ENCODE measurements around the gene NHERF1. TPM values are rescaled to one million over a fixed set of nuclear protein-coding genes. Genes with fewer than 3 reads are reported as not detected.

The NHERF1 gene
- total RNA-seq, 1 donor from 2014 or later = 297 TPM

GRCh38 chr17:74815067-74815466 is 66.6 kb downstream of the NHERF1 start:
- ATAC-seq = no peak

DNA sequence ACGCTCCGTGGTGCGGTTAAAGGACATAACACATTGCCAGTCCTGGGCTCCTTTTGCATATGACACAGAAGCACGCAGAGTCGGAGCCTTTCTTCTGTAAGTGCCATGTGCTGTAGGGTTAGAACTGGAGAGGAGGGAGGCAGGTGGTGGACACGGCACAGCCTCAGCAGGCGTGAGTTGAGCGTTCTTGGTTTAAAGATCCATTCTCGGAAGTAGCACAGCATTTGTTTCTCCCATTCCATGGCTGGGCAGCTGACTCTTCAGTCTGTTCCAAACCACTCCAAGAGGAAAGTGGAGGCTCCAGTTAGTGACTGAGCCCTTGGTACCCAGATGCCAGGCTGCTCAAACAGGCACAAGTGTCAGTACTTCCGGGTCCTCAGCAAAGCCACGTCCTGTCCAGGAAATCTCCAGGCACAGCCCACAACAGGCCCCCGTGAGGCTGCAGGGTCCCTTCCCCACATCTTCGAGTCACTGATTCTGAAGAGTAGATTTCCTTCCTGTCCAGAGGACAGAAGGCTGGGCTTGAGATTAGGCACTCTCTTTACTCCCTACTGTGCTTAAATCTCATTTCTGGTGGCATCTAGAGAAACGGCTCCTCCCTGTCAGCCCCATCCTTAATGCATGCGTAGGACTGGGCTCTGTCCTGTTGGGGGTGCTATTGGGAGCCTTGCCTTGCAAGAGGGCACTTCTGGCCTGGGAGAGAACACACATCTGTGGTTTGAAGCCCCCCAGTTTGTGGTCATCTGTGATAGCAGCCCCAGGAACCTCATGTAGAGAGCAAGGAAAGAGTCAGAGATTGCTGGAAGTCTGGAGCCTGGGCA is 67.3 kb downstream of the NHERF1 start:
- no peak for ATAC-seq

DNA sequence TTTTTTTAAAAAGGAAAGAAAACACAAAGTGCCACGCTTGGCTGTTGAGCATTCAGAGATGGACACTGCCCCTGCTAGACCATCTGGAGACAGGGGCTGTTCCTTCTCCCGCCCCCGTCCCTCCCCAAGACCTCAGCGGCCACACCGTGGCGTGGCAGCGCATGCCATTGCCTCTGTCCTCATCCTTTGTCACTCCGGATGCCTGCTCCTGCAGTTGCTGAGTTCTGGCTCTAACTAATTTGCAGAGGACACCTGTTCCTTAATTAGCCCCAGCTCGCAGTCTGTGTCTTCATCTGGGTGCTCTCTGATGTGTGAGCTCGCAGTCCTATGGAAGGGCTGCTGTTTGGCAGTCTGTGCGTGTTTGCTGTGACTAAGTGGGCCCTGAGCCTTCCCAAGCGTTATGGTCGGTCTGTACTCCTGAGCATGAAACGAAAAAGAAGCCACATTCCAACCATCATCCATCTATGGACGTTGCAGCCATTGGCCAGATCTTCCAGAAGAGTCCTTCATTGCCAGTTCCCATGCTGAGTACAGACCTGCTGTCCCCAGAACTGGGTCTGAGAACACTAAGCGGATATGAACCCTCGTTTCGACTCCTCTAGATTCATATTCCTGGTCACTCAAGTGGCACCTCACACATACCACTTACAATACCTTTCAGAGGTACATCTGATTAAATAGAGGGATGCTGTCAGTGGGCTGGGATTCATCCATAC is 68.6 kb downstream of the NHERF1 start:
- ATAC-seq = no peak

- ATAC-seq = no peak
Observed at GRCh38 chr17:74818291-74818938, 70.0 kb downstream of the NHERF1 start.

Other genes with a start within 250 kb of the NHERF1 start
- gene CD300LB, start 217.2 kb upstream of the NHERF1 start, total RNA-seq = not detected
- 0.16 TPM for gene CD300C, start 202.5 kb upstream of the NHERF1 start, total RNA-seq
- not detected for gene CD300H, start 181.1 kb upstream of the NHERF1 start, total RNA-seq
- not detected for gene CD300LD, start 156.3 kb upstream of the NHERF1 start, total RNA-seq
- 0.12 TPM for gene CD300E, start 124.9 kb upstream of the NHERF1 start, total RNA-seq
- gene CD300LF, start 35.7 kb upstream of the NHERF1 start, total RNA-seq = 0.40 TPM
- gene RAB37, start 11.4 kb upstream of the NHERF1 start, total RNA-seq = 0.96 TPM
- gene NAT9, start 27.7 kb downstream of the NHERF1 start, total RNA-seq = 14.6 TPM
- not detected for gene GRIN2C, start 111.3 kb downstream of the NHERF1 start, total RNA-seq
- 31.5 TPM for gene FDXR, start 124.4 kb downstream of the NHERF1 start, total RNA-seq
- gene FADS6, start 145.0 kb downstream of the NHERF1 start, total RNA-seq = 1.4 TPM
- 6.4 TPM for gene USH1G, start 174.6 kb downstream of the NHERF1 start, total RNA-seq
- 0.36 TPM for gene OTOP2, start 175.6 kb downstream of the NHERF1 start, total RNA-seq
- gene OTOP3, start 187.3 kb downstream of the NHERF1 start, total RNA-seq = 14.7 TPM
- gene HID1, start 224.1 kb downstream of the NHERF1 start, total RNA-seq = 3.1 TPM
- gene CDR2L, start 239.0 kb downstream of the NHERF1 start, total RNA-seq = 2.7 TPM

Data from esophagus mucosa (tissue), 1 donor.